Bone marrow (tissue), 2 donors: ENCODE measurements around the gene SLC30A4.
A peak's percentile ranks its signal among the peaks of the same experiment; 100 is the strongest.
"Not testable (repeated sequence)": the region's sequence is repeated elsewhere in the genome, so short reads cannot be mapped to it uniquely, and the experiment has no call there.

Source experiments
- DNase-seq, 2 donors: peaks; one replicate each; lab custom pipeline; 2025; lab: John Stamatoyannopoulos, UW

The SLC30A4 gene, protein sequence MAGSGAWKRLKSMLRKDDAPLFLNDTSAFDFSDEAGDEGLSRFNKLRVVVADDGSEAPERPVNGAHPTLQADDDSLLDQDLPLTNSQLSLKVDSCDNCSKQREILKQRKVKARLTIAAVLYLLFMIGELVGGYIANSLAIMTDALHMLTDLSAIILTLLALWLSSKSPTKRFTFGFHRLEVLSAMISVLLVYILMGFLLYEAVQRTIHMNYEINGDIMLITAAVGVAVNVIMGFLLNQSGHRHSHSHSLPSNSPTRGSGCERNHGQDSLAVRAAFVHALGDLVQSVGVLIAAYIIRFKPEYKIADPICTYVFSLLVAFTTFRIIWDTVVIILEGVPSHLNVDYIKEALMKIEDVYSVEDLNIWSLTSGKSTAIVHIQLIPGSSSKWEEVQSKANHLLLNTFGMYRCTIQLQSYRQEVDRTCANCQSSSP

DNA sequence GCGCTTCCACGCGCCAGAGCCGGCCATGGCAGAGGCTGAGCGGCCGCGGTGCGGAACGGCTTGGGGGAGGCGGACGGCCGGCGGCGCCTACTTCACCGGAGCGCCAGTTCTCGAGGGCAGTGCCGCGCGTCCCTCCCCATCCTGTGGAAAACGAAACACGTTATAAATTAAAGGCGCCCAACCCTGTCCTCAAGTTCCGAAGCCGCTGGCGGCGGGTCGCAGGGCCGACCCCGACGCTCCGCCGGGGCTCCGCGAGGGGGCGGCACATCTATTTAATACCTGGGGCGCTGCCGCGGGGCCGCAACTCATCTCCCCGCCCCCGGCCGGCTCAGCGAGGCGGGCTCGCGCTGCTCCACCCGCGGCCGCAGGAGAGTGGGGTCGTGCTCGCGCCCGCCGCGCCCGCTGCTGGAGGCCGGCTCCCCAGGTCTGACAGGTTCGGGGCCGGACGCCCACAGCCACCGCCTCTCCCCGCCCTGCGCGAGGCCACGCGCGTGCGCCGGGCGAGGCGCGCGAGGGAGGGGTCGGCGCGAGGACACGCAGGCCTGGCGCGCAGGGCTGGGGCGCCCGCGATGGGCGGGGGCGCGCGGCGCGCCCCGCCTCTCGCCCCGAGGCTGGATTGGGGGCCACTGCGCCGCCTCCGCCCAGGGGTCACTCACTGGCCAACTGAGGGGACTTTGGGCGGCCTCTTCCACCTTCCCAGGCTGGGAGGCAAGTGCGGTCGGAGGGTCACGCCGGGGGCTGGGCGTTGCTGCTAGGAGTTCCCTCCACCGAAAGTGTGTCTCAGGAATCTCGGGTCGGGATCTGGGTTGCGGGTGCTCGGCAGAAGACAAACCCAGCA is at the start of gene SLC30A4:
Gene SLC30A4, minus strand, starts transcription at position 428 of the 838 bp plus-strand sequence. Its CDS starts 401 bp downstream, at position 27.
- DNase-seq: peak in 1 of 2 donors; percentile 1

DNA sequence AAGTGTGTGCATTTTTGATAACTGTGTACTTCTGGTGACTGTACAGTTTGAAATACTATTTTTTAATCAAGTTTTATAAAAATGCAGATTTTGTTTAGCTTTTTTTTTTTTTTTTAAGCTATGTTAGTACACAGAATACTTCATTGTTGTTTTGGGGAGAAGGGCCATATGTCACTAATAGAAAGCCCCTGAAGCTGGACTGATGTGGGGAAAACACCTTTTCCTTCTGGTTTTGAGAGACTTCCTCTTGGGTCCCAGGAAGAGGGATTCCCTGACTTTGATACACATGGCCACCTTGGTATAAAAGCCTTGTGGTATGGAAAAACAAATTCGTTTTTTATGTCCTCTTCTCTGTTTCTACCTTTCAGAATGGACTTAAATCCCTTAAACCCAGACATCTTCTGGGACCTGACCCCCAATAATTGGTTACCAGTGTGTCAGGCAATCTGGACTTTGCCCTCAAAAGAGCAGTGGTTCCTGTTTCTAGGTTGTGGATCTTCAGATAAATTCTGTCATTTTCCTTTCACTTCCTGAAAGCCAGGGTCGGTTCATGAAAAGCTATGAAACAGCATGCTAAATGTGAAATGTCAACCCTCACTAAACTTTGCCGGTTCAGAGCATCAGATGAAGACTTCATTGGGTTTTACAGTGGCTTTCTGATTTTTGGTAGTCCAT is 33.5 kb upstream of the SLC30A4 start:
- DNase-seq: no peak

DNA sequence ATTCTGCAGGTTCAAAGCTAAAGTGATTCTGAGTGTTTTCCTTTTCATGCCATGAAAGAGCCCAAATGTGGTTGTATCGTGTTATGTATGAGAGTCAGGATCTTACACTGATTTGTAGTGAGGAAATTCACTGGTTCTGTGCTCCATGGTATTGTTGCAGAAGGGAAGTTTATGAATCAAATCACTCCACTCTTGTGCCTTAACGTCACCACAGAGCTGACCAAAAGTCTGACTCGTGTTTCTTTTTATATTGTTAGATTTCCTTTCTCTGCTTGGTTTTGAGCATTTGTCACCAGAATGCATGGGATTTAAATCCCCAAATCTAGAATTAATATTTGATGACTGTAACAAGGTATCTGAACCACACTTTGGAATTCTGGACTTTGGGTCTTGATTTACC is 29.1 kb upstream of the SLC30A4 start:
- no peak for DNase-seq

DNA sequence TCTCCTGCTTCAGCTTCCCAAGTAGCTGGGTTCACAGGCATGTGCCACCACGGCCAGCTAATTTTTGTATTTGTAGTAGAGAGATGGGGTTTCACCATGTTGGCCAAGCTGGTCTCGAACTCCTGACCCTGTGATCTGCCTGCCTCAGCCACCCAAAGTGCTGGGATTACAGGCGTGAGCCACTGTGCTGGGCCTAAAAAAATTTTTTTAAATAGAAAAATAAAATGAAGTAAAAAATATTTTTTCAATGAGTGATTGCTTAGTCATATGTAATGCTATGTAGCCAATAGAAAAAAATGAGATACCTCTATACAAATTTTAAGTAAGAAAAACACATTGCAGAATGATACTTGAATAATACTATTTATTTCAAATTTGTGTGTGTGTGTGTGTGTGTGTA is 27.9 kb upstream of the SLC30A4 start:
- no peak for DNase-seq

DNA sequence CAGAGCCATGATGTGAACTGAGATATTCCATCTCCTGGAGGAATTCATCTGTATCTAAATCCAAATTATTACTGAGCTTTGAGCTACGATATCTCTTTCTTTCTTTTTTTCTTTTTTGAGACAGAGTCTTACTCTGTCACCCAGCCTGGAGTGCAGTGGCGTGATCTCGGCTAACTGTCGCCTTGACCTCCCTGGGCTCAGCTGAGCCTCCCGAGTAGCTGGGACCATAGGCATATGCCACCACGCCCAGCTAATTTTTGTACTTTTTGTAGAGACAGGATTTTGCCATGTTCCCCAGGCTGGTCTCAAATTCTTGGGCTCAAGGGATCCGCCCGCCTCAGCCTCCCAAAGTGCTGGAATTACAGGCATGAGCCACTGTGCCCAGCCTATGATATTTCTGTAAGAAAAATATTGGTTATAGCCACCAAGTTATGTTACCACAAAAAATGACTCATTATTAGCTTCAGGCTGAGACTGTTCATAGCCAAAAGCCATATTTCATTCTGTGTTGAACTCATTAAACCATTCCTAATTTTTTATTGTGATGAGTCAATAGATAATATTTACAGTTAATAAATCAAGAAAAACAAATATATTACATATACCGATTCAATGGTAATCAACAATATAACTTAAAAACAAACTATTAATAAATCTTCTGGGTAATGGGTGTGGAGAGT is 27.1 kb upstream of the SLC30A4 start:
- no peak for DNase-seq

DNA sequence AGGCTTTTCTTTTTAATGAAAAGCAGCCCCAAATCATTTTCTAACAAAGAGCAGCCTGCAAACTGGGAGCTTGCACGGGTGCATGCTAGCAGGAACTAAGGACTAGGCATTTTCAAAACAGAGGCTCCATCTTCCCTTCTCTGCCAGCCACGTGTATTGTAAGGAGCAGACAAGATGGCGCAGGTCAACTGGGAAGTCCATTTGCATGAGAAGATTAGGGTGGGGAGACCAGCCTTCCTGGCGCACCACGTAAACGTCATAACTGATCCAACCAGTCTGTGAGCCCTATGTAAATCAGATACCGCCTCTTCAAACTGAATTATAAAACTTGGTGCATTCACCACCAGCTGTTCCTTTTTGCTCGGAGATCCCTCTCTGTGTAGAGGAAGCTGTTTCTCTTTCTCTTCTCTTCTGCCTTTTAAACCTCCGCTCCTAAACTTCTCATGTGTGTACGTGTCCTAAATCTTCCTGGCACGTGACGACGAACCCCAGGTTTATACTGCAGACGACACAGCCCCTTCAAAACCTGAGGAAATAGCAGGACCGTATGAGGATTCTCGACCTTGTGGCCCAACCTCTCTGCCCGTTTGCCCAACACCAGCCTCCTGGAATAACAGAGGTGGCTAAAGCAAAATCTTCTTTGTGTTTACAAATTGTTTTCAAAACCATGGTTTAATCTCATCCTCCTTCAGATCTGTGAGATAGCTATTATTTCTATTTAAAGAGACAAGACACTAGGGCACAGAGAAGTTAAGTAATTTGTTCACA is 26.4 kb upstream of the SLC30A4 start:
- DNase-seq: no peak

DNA sequence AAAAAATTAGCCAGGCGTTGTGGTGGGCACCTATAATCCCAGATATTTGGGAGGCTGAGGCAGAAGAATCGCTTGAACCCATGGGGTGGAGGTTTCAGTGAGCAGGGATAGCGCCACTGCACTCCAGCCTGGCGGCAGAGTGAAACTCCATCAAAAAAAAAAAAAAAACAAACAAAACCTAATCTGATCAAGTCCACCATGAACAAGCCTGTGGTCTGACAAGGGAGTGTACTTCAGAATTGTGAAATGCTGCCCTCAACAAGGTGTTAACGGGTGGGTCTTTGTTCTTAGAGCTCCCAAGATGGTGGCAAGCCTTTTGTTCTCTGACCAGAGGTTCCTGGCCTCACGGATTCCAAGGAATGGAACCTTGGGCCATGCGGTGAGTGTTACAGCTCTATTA is 24.2 kb upstream of the SLC30A4 start:
- no peak for DNase-seq

DNA sequence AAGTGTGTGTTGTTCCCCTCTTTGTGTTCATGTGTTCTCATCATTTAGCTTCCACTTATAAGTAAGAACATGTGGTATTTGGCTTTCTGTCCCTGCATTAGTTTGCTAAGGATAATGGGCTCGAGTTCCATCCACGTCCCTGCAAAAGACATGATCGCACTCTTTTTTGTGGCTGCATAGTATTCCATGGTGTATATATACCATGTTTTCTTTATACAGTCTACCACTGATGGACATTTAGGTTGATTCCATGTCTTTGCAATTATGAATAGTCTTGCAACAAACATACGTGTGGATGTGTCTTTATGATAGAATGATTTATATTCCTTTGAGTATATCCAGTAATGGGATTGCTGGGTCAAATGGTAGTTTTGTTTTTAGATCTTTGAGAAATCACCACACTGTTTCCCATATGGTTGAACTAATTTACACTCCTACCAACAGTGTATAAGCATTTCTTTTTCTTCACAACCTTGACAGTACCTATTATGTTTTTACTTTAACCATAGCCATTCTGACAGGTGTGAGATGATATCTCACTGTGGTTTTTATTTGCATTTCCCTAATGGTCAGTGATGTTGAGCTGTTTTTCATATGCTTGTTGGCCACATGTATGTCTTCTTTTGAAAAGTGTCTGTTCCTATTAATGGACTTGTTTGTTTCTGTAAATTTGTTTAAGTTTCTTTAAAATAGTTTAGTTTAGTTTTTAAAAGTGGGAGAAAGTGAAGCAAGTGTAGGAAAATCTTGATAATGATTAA is 21.9 kb upstream of the SLC30A4 start:
- DNase-seq: no peak

DNA sequence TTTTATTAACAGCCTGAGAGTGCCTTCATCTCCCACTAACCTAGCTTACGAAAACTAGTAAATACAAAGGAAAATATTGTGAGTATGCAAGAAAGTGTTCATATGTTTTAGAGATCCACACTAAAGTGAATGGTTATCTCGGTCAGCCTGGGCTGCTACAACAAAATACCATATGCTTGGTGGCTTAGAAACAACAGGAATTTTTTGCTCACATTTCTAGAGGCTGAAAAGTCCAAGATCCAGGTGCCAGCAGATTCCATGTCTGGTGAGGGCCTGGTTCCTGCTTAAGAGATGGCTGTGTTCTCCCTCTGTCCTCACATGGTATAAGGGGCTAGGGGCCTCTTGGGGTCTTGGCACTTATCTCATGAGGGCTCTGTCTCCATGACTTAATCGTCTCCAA is 20.5 kb upstream of the SLC30A4 start:
- no peak for DNase-seq

DNA sequence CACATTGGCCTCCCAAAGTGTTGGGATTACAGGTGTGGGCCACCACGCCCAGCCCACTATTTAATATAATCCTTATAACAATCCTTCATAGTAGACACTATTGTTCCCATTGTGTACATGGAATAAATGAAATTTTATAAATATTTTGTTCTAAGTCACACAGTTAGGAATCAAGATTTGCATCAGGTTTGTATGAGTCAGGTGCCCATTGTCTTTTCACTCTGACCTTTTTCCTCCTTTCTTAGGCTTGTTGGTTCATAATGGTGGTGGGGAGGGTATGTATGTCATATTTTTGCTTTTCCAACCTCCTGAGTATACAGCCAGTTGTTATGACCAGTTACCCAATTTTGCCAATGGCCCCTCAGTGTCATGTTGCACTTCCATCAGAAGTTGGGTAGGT is 18.0 kb upstream of the SLC30A4 start:
- DNase-seq: no peak

DNA sequence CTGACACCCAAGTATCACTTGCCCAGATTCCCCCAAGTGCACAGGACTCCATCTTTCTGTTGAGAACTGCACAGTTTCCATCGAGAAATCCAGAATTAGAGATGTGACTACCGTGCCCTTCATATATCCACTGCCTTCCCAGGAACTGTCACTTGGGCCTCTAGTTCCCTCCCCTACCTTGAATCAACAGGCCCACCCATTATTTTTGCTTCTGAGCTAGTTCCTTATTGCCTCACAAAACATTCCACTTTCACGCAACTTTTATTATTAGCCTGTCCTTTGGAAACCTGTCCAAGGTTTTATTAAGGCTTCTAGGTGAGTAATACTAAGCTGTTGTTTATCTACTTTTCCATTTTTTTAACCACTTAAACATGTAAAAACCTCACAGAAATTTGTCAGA is 17.1 kb upstream of the SLC30A4 start:
- no peak for DNase-seq

DNA sequence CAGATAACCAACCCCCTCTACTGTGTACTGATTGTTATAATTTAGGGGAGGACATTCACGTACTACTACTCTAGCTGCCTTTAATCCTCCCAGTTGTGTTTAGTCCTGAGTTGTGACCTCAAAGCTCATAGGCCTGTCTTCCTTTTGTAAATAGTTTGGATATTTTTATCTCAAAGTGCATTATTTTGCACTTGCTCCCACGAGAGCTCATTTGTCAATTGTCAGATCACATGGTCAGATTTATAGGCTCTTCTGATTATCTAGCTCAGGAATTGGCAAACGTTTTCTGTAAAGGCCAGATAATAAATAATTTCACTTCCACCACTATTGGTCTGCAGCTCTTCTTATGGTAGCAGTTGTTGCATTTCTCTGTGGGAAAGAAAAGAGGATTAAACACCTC is 14.4 kb upstream of the SLC30A4 start:
- no peak for DNase-seq

DNA sequence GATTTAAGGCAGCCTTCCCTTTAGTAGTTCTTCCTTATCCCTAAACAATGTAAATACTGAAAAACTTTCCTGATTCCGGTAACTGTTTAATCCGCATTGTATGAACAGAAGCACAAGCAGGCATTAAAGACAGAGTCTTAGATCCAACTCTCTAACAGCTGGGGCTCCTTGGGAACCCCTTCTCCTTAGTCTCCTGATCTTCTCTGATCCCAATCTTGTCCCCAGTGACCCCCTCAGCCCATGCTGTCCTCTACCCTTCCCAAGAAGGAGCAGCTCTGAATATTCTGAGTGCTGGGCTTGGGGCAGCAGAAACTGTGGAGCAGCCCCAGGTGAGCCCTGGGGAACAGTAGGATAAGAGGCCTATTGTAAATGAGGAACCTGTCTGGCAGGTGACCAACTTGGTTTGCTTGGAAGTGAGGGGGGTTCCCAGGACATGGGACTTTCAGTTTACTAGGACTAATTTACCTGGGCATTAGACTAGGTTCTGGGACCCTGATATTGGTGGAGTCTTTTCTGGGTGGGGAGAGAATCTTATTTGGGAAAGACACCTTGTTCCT is 13.0 kb upstream of the SLC30A4 start:
- no peak for DNase-seq

DNA sequence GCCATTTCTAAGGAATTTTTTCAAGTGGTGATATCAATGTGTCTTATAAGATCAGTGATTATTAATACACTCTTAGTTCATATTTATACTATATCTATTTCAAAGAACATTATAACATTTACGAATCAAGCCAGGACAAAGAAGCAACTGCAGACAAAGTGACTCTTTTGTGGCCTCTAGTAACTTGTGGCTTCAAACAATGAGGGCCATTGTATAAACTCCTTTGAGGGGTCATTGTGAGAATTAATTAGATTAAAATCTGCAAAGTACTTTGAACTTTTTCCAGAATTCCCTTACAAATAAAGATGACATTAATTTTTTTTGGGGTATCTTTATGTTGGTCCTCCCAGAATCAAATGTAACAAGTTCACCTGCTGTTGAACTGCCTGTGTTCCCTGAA is 12.3 kb upstream of the SLC30A4 start:
- DNase-seq: no peak

DNA sequence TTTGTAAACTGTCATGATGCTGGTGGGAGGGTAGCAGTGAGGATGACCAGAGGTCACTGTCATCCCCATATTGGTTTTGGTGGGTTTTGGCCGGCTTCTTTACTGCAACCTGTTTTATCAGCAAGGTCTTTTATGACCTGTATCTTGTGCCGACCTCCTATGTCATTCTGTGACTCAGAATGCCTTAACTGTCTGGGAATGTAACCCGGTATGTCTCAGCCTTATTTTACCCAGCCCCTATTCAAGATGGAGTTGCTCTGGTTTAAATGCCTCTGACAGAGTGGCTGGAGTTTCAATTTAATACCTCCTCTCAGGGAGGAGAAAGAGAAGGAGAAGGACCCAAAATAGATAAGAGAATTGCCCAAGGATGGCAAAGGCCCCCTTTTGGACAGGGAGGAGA is 10.3 kb upstream of the SLC30A4 start:
- DNase-seq: not testable (repeated sequence)

DNA sequence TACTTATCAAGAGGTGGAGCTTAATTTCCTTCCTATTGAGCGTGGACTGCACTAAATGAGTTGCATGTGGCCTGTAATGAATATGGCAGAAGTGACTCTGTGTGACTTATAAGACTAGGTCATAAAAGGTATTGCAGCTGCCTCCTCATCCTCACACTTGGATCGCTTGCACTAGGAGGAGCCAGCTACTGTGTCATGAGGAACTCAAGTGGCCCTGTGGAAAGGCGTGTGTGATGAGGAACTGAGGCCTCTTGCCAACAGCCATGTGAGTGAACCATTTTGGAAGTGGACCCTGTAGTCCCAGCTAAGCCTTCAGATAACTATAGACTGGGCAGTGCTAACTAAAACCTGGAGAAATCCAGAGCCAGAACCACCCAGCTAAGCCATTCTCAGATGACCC is 7.1 kb upstream of the SLC30A4 start:
- DNase-seq: no peak

DNA sequence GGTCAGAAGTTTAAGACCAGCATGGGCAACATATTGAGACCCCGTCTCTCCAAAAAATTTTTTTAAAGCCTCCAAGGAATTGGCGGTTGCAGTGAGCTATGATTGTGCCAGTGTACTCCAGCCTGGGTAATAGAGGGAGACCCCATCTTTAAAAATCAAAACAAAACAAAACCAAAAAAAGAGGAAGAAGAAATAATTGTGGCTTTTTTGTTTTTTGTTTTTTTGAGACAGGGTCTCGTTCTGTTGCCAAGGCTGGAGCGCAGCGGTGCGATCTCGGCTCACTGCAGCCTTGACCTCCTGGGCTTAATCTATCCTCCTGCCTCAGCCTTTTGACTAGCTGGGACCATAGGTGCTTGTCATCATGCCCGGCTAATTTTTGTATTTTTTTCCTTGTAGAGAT is 4.5 kb upstream of the SLC30A4 start:
- DNase-seq: no peak

DNA sequence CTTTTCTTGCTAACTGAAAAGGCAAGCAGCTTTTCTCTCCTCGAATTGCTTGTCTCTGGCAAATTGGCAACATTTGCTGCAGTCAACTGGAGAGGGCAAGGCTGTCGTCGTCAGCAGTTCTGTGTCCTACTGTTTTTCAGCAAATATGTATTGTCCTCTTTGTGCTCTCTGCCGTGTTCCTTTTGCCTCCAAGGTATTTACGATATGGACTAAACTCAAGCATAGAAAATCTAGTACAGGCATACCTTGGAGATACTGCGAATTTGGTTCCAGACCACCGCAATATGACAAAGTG is 558 bp upstream of the SLC30A4 start:
- DNase-seq: no peak

DNA sequence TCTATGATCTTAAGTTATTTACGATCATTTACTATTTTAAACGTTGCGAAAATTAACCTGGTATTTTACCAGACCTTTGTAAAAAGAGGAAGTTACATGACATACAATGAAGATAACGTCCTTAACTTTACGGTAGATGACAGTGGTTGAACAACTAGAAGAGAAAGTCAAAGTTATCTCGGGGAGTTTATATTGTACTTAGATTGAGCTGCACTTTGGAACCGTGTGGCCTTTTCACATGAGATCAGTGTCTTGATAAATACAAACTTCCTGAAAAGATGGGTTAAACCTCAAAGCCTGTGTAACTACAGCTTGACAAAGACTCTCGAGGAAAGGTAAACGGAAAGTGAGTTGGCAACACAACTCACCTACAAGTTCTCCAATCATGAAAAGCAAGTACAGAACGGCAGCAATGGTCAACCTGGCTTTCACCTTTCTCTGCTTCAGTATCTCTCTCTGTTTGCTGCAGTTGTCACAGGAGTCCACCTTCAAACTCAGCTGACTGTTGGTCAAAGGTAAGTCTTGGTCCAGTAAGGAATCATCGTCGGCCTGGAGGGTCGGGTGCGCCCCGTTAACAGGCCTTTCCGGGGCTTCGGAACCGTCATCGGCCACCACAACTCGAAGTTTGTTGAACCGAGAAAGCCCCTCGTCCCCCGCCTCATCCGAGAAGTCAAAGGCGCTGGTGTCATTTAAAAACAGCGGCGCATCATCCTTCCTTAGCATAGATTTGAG is 793 bp downstream of the SLC30A4 start:
- peak in 1 of 2 donors; percentile 1 for DNase-seq
